Esophagus squamous epithelium (tissue), 4 donors: ENCODE measurements around the gene LIMS2.

Experiments used
- POLR2A ChIP-seq, 4 donors: fragments of 450-650 bp; IDR thresholded peaks; one replicate each; pipeline ENCODE4 v1.6.1; 2017; ENCODE audit warnings: antibody characterized with exemption in 4 of 4, mild to moderate bottlenecking in 4 of 4, moderate library complexity in 3 of 4
- TF ChIP-seq, protein P1 (sequence below), 6 experiments: fragments of 450-650 bp in 4 of 6; fragments of 200-600 bp in 2 of 6; sonication (generic) in 2 of 6; IDR thresholded peaks; one replicate each; pipeline ENCODE4 v1.5.1; 2016 to 2019; ENCODE audit warnings: antibody characterized with exemption in 6 of 6, mild to moderate bottlenecking in 4 of 6, moderate library complexity in 4 of 6

DNA sequence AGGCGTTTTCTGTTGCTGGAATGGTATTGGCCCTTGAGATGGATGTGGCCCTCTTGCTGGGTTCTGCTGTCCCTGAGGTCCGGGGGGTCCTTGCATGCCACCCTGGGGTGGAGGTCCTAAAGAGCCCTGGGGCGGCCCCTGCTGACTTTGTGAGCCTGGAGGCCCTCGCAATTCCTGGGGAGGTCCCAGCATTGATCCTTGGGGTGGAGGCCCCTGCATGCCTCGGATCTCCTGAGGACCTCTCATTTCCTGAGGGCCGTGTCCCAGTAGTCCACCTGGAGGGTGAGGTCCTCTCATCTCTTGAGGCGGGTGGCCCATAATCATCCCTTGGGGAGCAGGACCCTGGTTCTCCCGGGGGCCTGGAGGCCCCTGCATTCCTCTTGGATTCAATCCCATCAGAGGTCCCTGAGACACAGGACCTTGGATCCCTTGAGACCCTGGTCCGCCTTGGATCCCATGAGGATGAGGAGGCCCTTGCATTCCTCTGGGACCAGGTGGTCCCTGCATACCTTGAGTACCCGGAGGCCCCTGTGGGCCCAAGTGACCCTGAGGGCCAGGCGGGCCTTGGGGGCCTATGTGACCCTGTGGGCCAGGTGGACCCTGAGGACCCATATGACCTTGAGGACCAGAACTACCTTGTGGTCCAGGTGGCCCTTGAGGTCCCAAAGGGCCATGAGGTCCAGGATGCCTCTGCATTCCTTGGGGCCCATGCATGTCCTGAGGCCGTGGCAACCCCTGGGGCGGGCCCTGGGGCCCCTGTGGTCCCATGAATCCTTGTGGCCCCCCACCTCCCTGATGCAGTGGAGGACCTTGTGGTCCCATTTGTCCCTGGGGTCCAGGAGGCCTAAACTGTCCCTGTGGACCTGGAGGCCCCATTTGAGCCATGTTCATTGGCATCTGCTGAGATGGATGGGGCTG, 44.2 kb upstream of the LIMS2 start:
- TF ChIP-seq, protein P1, sequence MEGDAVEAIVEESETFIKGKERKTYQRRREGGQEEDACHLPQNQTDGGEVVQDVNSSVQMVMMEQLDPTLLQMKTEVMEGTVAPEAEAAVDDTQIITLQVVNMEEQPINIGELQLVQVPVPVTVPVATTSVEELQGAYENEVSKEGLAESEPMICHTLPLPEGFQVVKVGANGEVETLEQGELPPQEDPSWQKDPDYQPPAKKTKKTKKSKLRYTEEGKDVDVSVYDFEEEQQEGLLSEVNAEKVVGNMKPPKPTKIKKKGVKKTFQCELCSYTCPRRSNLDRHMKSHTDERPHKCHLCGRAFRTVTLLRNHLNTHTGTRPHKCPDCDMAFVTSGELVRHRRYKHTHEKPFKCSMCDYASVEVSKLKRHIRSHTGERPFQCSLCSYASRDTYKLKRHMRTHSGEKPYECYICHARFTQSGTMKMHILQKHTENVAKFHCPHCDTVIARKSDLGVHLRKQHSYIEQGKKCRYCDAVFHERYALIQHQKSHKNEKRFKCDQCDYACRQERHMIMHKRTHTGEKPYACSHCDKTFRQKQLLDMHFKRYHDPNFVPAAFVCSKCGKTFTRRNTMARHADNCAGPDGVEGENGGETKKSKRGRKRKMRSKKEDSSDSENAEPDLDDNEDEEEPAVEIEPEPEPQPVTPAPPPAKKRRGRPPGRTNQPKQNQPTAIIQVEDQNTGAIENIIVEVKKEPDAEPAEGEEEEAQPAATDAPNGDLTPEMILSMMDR (IDR thresholded peaks at IDR 0.05): no peak
- no peak for TF ChIP-seq POLR2A (IDR thresholded peaks at IDR 0.05)
